ENCODE data around the gene PIK3R4.

DNA sequence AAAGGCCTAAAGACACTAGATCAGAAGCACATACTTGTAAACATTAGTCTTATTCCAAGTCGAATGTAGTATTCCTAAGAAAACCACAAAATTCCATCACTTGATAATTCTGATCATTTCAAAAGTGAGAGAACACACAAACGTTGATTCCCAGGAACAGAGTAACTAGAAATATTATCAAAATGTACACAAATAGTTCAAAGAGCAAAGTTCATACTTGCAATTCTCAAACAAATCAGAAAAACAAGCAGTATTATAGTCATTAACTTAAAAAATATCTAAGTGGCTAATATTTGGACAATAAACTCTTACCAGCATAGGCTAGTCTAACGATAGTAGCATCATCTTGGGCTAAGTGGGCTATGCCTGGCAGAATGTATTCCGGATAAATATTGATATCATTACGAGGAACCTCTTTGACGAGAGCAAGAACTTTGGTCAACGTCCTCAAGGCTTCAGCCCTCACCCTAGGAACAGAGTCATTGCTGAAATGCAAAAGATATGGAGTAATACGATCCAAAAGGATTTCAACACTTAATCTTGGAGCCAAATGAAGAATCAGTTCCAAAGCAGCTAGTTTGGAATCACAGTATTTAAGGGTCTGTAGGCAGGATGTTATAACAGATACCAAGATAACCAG, 13.3 kb downstream of the PIK3R4 start:
- no peak for TF ChIP-seq POLR2A (IDR thresholded peaks at IDR 0.05)
- TF ChIP-seq, protein P1, sequence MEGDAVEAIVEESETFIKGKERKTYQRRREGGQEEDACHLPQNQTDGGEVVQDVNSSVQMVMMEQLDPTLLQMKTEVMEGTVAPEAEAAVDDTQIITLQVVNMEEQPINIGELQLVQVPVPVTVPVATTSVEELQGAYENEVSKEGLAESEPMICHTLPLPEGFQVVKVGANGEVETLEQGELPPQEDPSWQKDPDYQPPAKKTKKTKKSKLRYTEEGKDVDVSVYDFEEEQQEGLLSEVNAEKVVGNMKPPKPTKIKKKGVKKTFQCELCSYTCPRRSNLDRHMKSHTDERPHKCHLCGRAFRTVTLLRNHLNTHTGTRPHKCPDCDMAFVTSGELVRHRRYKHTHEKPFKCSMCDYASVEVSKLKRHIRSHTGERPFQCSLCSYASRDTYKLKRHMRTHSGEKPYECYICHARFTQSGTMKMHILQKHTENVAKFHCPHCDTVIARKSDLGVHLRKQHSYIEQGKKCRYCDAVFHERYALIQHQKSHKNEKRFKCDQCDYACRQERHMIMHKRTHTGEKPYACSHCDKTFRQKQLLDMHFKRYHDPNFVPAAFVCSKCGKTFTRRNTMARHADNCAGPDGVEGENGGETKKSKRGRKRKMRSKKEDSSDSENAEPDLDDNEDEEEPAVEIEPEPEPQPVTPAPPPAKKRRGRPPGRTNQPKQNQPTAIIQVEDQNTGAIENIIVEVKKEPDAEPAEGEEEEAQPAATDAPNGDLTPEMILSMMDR (IDR thresholded peaks at IDR 0.05), result no peak

All from lower leg skin (tissue), 3 donors.